GM18505 (cell line): ENCODE data around the gene ZNF280D.
"Not testable (repeated sequence)": the region's sequence is repeated elsewhere in the genome, so short reads cannot be mapped to it uniquely, and the experiment has no call there.

Experiments used
- ATAC-seq: cut with Tn5 transposase; IDR thresholded peaks from one replicate; pipeline ENCODE4 v1.9.1; 2021; ENCODE audit not compliant: unreplicated experiment
- POLR2A ChIP-seq: IDR thresholded peaks from 4 replicates; pipeline ENCODE4 v1.6.1; 2011; ENCODE audit warnings: borderline replicate concordance; ENCODE audit not compliant: insufficient read depth, insufficient read length; ENCODE audit errors: extremely low read depth

The ZNF280D gene

DNA sequence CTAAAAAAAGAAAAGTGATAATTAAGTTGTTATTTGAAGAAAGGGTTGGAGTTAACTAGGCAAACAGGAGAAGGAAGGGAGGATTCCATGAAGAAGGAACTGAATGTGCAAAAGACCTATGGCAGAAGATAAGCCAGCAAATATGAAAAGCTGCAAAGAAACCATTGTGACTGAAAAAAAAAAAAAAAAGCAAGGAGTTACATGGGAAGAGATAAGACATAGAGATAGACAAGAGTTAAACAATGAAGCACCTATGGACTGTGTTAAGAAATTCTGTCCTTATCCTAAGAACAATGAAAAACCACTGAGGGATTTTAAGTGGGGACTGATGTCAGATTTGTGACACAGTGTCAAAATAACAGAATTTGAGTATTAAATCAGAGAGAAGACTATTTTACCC, 17.0 kb downstream of the ZNF280D start:
- no peak for ATAC-seq
- TF ChIP-seq POLR2A = no peak

GRCh38 chr15:56715220-56715619, 18.1 kb downstream of the ZNF280D start:
- no peak for TF ChIP-seq POLR2A
- no peak for ATAC-seq

GRCh38 chr15:56709502-56709901, 23.8 kb downstream of the ZNF280D start:
- ATAC-seq = not testable (repeated sequence)

DNA sequence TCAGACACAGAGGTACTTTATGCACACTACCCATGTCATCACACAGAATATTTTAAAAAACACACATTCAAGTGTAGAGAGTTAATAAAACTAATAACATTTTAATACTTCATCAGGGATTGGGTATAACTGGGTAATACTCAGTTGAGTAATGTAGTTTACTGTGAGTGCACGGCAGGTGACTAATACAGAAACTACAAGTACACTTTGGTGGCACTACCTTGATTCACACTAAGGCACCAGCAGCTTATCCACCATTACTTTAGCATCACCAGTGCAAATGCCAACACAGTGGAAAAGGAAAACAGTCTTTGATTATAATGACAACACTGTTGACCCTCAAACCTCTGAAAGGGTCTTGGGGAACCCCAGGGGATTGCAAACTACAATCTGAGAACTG, 33.6 kb downstream of the ZNF280D start:
- no peak for ATAC-seq
- no peak for TF ChIP-seq POLR2A

DNA sequence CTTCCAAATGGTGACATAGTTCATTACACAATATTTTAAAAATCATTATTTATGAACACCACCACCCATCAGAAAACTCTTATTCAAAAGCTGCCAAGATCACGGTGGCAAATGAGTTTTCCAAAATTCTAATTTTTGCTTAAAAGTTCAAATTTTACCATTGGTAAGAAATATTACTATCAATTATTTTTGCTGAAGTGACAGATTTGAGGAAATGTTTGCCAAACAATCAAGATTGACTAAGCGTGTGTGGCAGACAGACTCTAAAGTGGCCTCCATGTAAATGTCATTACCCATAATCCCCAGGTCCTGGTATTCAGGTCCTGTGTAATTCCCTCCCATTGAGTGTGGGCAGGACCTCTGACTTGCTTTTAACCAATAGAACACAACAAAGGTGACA, 35.0 kb downstream of the ZNF280D start:
- TF ChIP-seq POLR2A = no peak
- no peak for ATAC-seq

- ATAC-seq = no peak
- no peak for TF ChIP-seq POLR2A
Observed at GRCh38 chr15:56693761-56694160, 39.5 kb downstream of the ZNF280D start.

DNA sequence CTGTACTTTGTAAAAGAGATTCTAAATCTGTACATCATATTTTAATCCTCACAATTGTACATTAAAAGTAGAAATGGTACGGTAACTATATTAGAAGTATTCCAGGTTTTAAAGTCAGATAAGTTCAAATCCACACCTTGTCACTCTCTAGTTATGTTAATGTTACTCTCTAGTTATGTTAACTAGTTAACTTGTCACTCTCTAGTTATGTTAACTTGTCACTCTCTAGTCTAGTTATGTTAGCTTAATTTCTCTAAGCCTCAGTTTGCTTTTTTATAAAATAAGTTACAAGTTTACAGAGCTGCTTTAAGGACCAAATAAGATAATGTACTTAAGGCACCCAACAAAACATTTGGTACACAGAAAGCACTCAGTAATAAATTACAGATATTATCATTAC, 42.6 kb downstream of the ZNF280D start:
- TF ChIP-seq POLR2A = no peak
- no peak for ATAC-seq

- TF ChIP-seq POLR2A = no peak
- no peak for ATAC-seq
Observed at GRCh38 chr15:56683908-56684307, 49.4 kb downstream of the ZNF280D start.

- no peak for ATAC-seq
- no peak for TF ChIP-seq POLR2A
Observed at GRCh38 chr15:56681113-56681512, 52.2 kb downstream of the ZNF280D start.

- no peak for TF ChIP-seq POLR2A
Observed at GRCh38 chr15:56679225-56679624, 54.1 kb downstream of the ZNF280D start.

DNA sequence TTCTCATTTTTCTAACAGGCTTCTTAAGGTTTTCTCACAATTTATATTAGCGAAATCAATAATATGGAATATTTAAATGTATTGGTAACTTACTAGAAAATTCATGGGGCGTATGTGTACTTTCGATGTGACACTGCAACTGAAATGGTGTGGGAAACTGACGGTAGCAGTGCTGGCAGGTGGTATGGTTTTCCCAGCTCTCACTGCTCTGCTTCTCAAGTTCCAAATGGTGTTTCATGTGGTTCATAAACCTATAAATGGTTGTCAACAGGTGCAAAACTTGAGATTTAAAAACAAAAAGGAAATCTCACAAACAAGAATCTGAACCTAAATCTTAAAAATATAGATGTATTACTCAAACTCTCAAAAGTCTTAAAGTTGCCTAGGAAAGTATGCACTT, 54.7 kb downstream of the ZNF280D start:
- no peak for ATAC-seq
- TF ChIP-seq POLR2A = no peak

More at GRCh38 chr15:56679225-56679624, 54.1 kb downstream of the ZNF280D start:
- ATAC-seq = no peak

DNA sequence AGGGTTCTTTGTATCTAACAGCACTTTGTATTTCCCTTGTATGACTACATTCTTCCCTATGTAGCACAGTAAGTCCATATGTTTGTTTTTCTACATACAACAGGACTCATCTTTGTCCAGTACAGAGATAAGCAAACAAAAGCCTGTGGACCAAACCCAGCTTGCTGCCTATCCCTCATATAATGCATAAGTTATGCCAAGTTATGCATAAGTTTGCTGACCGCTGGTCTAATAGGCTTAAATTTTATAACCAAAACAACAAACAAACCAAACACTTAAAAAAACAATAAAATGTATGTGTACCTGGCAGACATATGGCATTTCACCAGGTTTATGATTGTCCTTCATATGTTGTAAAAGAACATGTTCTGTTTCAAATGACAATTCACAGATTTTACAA, 56.0 kb downstream of the ZNF280D start:
- ATAC-seq = no peak
- no peak for TF ChIP-seq POLR2A

- no peak for TF ChIP-seq POLR2A
- no peak for ATAC-seq
Observed at GRCh38 chr15:56675930-56676329, 57.4 kb downstream of the ZNF280D start.

DNA sequence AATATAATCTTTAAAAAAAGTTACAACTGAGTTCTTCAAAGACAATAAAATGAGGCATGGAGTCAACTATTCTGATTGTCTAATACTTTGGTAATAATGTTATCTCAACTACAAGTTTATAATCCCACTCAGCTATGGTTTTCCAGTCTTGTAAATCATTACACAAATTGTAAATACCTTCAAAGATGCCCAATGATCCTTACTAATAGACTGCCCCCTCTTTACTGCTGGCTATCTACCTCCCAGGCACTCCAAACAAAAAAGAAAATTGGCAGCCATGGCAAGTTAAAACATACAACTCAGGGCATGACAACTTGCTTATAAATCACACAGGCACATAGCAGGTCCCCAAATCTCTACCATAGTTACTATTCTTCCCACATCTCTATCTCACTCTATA, 58.5 kb downstream of the ZNF280D start:
- ATAC-seq = no peak
- no peak for TF ChIP-seq POLR2A

DNA sequence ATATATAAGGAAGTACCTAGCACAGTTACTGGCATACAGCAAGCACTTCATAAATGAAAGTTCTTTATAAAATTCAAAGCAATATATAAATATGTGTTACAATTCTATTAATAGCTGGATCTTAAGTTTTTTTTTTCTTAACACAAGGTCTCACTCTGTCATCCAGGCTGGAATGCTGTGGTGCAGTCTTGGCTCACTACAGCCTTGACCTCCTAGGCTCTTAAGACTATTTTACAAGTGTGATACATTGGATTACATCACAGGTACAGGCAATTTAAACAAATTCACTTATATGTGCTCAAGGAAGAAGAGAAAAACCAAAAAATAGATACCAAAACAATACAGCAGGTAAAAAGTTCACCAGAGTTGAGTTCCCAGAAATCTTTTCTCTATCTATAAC, 60.6 kb downstream of the ZNF280D start:
- no peak for ATAC-seq
- TF ChIP-seq POLR2A = no peak
